ENCODE data around the gene SERTM1.

SERTM1 gene

GRCh38 chr13:36673838-36674326 lies at the start of gene SERTM1:
Gene SERTM1 (plus strand): TSS chr13:36674020. CDS start chr13:36695079, 21,059 bp downstream.
- DNase-seq: peak; percentile 3

- DNase-seq: no peak
Observed at GRCh38 chr13:36628377-36629056, 45.3 kb upstream of the SERTM1 start.

GRCh38 chr13:36629057-36629385 lies 44.8 kb upstream of the SERTM1 start:
- no peak for DNase-seq

GRCh38 chr13:36630181-36630803 lies 43.5 kb upstream of the SERTM1 start:
- no peak for DNase-seq

GRCh38 chr13:36639610-36640009 lies 34.2 kb upstream of the SERTM1 start:
- DNase-seq: no peak

- DNase-seq: no peak
Observed at GRCh38 chr13:36650611-36651010, 23.2 kb upstream of the SERTM1 start.

- DNase-seq: no peak
Observed at GRCh38 chr13:36665630-36666029, 8.2 kb upstream of the SERTM1 start.

GRCh38 chr13:36666477-36667229 lies 7.2 kb upstream of the SERTM1 start:
- DNase-seq: no peak

- no peak for DNase-seq
Observed at GRCh38 chr13:36668316-36668715, 5.5 kb upstream of the SERTM1 start.

GRCh38 chr13:36673352-36673751 lies 468 bp upstream of the SERTM1 start:
- DNase-seq: no peak

- no peak for DNase-seq
Observed at GRCh38 chr13:36674337-36675212, 755 bp downstream of the SERTM1 start.

- no peak for DNase-seq
Observed at GRCh38 chr13:36675213-36675536, 1.4 kb downstream of the SERTM1 start.

GRCh38 chr13:36680913-36681312 lies 7.1 kb downstream of the SERTM1 start:
- no peak for DNase-seq

- no peak for DNase-seq
Observed at GRCh38 chr13:36681894-36682624, 8.2 kb downstream of the SERTM1 start.

- DNase-seq: no peak
Observed at GRCh38 chr13:36683701-36684100, 9.9 kb downstream of the SERTM1 start.

- peak; percentile 9 for DNase-seq
Observed at GRCh38 chr13:36685927-36686326, 12.1 kb downstream of the SERTM1 start.

- DNase-seq: no peak
Observed at GRCh38 chr13:36696410-36697010, 22.7 kb downstream of the SERTM1 start.

GRCh38 chr13:36700170-36700569 lies 26.4 kb downstream of the SERTM1 start:
- DNase-seq: no peak

GRCh38 chr13:36706755-36707154 lies 32.9 kb downstream of the SERTM1 start:
- no peak for DNase-seq

GRCh38 chr13:36709136-36709890 lies 35.5 kb downstream of the SERTM1 start:
- no peak for DNase-seq

- no peak for DNase-seq
Observed at GRCh38 chr13:36710396-36710795, 36.6 kb downstream of the SERTM1 start.

Data from T1000 (cell line).